Suprapubic skin (tissue), 4 donors: Measurements from ENCODE around the gene ZC3H12C.

Experiments
- CTCF ChIP-seq, 2 donors: fragments of 200-600 bp in 1 of 2; fragments of 450-650 bp in 1 of 2; sonication (generic) in 1 of 2; IDR thresholded peaks; one replicate each; pipeline ENCODE4 v1.5.1; 2016 to 2019; ENCODE audit warnings: antibody characterized with exemption in 2 of 2, mild to moderate bottlenecking in 1 of 2, moderate library complexity in 1 of 2
- POLR2A ChIP-seq, 2 donors: fragments of 450-650 bp; IDR thresholded peaks; one replicate each; pipeline ENCODE4 v1.6.1; 2017; ENCODE audit warnings: antibody characterized with exemption in 2 of 2, mild to moderate bottlenecking in 2 of 2, moderate library complexity in 2 of 2
- POLR2AphosphoS5 ChIP-seq, 3 donors: sonication (generic); formaldehyde crosslinking; IDR thresholded peaks; one replicate each; pipeline ENCODE4 v1.6.1; 2017; ENCODE audit warnings: antibody characterized with exemption in 3 of 3

- no peak for TF ChIP-seq CTCF (IDR thresholded peaks at IDR 0.05)
- TF ChIP-seq POLR2A (IDR thresholded peaks at IDR 0.05) = no peak
- TF ChIP-seq POLR2AphosphoS5 (IDR thresholded peaks at IDR 0.05) = no peak
Observed at GRCh38 chr11:110092111-110092514, 1.1 kb upstream of the ZC3H12C start.
